HG02852 (cell line): ENCODE results near the gene KRAS.
A peak's percentile ranks its signal among the peaks of the same experiment; 100 is the strongest.

ENCODE experiments used
- ATAC-seq: cut with Tn5 transposase; IDR thresholded peaks from one replicate; pipeline ENCODE4 v1.9.1; 2021; ENCODE audit warnings: mild to moderate bottlenecking, moderate library complexity; ENCODE audit not compliant: unreplicated experiment

The KRAS gene

DNA sequence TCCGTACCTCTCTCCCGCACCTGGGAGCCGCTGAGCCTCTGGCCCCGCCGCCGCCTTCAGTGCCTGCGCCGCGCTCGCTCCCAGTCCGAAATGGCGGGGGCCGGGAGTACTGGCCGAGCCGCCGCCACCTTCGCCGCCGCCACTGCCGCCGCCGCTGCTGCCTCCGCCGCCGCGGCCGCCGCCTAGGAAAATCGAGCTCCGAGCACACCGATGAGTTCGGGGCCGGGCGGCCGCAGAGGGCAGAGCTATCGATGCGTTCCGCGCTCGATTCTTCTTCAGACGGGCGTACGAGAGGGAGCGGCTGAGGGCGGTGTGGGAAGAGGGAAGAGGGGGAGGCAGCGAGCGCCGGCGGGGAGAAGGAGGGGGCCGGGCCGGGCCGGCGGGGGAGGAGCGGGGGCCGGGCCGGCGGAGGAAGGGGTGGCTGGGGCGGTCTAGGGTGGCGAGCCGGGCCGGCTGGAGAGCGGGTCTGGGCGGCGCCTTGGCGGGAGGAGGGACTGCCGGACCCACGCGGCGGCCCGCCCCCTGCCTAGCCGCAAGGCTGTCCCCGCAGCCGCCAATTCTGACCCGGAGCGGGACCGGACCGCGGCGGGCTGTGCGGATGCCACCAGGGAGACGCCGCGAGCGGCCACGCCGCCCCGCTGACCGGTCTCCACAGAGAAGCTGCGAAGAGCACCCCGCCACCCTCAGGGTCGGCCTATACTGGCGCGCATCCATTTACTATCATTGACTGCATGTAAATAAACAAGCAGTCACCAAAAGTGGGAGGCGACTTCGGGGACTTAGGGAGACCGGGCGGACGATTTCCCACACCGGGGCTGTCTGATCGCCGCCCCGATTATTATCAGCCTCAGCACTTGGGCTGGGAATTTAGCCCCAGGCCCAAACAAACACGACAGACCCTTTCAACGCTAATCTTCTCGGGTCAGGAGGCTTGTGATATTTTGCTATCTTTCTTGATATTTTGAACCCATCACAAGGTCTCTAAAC lies at the start of gene KRAS:
Gene KRAS (minus strand): TSS at position 186 of the 987 bp plus-strand sequence.
- peak; percentile 73 for ATAC-seq

DNA sequence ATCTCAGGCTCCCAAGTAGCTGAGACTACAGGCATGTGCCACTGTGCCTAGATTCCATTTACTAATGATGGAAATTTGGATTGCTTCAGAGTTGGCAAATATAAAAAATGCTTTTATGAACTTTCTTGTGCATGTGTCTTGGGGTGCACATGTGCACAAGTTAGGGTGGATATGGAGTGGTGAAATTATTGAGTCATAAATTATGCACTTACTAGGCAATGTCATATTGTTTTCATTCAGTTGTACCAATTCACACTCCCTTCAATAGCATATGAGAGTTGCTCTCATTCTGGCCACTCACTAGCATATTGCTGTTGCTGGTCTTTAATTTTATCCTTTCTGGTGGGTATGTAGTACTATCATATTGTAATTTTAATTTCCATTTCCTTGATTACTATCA lies 45.7 kb upstream of the KRAS start:
- no peak for ATAC-seq

DNA sequence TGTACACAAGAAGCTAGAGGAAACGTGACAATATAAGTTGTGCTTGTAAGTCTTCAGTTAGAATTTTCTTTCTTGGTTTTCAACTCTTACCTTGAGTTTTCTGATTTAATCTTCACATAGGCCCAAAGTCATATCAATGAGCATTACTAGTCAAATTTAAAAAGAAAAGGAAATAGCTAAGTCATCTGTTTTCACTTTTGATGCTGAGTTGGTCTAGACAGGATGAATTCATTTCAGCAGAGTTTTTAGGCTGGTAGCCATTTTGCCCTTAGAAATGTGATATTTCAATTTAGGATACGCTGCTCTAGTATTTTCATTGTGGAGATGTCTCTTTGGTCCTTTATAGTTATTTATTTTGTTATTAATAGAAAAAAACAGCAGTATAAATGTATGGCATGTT lies 44.6 kb upstream of the KRAS start:
- ATAC-seq = no peak

DNA sequence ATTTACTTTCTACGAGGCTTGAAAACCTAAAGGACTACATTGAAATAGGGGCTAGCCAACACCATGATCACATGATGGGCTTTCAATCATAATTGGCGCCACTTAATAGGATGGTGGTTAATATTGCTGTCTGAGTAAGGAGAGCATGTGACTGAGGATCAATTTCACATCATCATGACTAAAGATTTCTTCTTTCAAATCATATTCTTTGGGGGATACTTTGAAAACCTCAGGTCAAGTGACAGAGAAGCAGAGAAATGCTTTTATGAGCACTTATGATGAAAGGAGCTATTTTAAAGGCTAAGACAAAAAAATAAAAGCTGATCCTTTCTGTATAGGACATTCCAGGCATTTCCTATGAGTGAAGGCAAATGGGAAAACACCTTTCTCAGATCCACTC lies 42.9 kb upstream of the KRAS start:
- ATAC-seq = no peak

DNA sequence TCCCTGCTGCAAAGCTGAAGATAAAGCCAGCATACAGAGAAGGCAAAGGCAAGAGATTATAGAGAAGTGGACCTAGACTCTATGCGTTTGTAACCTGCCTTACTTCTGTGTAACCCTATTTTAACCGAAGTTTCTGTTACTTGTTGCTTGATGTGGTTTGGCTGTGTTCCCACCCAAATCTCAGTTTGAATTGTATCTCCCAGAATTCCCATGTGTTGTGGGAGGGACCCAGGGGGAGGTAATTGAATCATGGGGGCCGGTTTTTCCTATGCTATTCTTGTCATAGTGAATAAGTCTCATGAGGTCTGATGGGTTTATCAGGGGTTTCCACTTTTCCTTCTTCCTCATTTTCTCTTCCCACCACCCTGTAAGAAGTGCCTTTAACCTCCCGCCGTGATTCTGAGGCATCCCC lies 42.1 kb upstream of the KRAS start:
- ATAC-seq = peak; percentile 59

DNA sequence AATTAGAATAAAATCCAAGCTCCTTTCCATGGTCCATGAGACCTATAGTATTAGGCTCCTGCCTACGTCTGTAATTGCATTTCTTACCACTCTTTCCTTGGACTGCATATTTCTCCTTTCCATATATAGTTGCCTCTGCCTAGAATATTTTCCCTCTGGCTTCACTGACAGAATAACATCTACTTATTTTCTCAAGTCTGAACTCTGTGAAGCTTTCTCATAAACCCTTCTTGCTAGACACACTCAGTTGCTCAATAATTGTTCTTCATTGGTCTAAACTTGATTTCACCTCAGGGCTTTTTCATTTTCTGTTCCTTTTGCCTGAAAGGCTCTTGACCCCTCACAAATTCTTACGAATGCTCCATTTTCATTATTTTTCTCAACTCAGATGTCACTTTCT lies 36.9 kb upstream of the KRAS start:
- ATAC-seq = no peak

DNA sequence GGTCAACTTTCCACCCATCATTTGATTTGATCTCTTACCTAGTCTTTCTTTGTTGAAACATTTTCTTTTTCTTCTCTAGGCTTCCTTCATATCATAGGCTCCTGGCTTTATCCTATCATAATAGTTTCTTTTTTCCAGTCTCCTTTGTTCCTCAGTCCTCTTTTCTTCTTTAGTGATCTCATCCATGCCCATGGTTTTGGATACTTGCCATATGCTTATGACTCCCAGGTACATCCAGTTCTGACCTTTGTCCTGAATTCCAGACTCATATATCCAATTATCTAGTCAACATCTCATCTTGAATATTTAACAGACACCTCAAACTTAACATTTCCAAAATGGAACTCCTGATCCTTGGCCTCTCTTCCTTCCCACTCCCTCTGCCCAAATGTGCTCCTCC lies 36.1 kb upstream of the KRAS start:
- ATAC-seq = no peak

DNA sequence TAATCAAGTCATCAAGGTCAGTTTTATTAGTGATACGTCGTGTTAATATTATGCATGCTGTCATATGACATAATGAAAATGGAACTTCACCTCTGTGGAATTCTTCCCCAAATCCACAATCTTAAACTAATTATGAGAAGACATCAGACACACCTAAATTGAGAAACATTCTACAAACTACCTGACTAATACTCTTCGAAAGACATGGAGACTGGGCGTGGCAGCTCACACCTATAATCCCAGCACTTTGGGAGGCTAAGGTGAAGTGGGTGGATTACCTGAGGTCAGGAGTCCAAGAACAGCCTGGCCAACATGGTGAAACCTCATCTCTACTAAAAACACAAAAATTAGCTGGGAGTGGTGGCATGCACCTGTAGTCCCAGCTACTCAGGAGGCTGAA lies 33.3 kb upstream of the KRAS start:
- no peak for ATAC-seq

DNA sequence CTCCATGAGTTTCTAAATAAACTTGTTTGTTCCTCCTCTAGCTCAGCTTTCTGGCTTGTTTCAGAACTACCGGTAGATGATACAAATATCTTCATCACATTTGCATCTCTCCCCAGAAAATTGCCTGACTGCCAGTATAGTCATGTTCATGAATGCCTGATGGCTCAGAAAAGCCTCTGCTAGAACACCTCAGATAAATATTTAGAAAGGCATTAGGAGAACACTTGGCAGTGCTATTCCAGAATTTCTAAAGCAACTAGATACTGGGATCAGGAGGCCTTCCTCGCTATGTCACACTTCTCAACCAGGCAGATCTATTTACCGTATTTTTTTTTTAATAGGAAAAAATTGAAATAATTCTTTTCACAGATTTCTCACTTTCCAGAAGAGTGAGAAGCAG lies 32.3 kb upstream of the KRAS start:
- ATAC-seq = no peak

DNA sequence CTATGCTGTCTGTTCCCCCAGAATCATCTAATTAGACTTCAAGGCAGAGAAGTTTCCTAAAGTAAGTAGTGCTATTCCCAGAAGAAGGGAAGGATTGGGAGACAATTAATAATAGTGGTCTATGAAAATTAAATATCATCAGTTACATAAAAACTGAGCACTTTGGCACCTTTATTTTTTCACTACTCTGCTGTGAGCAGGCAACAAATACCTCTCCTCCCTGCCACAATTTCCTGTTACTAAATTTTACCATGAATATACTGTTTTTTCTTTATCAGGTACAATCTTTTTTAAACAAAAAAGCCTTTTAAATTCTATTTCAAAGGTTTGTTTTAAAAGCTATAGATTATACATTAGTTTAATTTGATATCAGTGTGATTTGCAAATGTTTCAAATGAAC lies 29.4 kb upstream of the KRAS start:
- ATAC-seq = no peak

DNA sequence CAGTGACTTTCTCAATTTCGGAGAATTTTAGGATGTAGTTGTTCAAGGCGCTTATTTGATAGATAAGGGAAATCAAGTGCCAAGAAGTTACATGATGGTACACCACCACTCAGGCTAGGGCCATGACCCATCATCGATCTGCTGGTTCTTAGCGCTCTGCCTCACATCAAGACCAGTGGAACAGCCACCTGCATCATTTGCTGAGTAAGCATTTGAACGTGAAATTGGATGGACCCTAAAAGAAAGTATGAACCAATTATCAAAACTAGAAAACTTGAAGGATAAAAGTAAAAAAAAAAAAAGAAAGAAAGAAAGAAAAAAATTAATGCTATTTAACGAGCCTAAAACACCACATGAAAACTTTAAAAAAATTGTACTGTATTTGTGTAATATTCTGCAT lies 27.5 kb upstream of the KRAS start:
- no peak for ATAC-seq

DNA sequence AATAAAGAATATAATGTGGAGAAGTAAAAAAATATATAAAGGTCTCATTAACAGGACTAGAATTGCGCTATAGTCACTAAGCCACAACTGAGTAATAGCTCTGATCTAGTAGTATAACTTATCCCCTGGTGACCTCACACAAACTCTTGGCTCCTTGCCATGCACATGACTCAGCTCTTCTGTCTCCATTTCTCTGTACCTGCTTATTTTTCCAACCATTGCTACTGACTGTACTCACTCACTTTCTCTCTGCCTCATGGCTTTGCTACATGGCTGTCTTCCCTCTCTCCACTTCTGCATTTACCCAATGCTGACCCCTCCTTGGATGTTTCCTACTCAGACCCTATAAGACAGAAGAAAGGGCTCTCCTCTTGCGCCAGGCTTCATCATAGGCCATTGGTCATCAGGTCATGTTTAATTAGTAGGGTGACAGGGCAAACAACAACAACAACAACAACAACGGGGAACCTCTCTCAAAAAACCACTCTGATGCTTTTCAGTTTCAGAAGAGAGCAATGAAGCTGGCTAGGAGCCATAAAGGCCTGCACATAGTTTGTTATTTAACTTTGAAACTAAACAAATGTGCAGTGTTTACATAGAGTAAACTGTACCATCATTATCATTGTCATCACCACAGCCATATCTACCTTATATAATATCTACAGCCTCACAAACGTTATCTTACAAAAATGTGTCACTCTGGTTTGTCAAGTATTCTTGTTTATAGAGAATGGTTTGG lies 25.6 kb upstream of the KRAS start:
- no peak for ATAC-seq

DNA sequence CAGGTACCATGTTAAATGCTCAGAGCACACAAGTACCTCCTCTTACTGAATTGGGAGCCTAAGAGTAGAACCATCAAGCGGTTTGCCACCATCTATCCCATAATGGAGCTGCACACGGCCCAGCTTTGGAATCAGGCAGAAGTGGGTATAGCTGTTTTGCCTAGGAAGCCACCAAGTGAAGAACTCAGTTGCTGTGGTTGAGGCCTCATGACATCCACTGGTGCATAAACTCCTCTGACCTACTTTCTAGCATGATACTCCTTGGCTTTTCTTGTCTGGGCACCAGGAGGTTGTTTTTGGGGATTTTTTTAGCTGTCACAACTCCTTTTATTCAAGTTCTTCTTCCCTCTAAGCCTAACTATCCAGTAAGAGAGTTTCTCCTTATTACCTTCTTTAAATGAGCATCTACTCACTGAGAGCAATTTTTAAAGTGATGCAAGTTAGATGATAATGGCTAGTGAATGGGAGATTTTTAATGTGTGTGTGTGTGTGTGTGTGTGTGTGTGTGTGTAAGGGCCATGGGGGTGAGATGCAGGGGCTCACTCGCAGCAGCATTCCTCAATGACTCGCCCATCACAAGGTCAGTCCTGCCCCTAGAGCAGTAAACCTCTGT lies 20.9 kb upstream of the KRAS start:
- no peak for ATAC-seq

DNA sequence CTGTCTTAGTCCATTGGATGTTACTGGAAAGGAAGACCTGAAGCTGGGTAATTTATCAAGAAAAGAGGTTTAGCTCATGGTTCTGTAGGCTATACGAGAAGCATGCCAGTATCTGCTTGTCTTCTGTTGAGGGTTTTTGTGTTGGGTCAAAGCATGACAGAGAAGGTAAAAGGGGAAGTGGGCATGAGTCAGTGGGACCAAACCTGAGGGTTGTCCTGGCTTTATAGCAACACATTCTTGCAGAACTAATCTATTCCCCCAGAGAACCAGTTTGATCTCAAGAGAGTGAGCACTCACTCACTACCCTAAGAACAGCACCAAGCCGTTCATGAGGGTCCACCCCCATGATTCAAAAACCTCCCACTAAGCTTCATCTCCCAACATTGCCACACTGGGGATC lies 19.0 kb upstream of the KRAS start:
- peak; percentile 74 for ATAC-seq

DNA sequence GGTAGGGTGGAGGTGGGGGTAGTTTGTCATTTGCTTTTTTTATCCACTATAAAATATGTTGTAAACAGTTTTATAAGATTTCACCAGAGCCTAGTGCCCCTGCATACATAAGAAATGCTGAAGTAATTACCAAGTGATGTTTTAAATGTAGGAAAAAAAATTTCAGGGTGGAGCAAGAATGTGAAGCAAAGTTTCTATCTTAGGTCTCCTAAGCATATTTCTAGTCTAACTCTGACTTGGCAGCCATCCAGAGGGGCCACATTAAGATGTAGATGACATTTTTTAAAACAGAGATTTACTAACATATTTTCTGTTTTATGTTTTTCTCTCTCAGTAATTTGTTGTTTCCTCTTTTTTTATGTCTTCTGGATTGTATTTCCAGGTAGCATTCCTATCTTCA lies 15.8 kb upstream of the KRAS start:
- no peak for ATAC-seq

DNA sequence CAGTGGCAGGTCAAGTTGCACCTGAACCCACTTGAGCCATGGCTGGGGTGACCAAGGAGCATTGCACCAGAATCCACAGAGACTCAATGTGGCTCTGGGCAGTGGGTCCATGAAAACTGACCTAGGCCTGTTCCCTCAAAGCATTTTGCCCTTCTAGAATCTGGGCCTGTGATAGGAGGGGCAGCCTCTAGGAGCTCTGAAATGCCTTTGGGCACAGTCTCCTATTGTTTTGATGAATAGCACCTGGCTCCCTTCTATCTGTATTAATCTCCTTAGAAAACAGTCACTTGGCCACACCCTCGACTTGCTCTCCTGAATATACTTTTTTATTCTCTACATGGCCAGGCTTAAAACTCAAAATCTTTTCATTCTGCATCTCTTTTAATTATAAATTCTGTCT lies 14.1 kb upstream of the KRAS start:
- ATAC-seq = no peak

DNA sequence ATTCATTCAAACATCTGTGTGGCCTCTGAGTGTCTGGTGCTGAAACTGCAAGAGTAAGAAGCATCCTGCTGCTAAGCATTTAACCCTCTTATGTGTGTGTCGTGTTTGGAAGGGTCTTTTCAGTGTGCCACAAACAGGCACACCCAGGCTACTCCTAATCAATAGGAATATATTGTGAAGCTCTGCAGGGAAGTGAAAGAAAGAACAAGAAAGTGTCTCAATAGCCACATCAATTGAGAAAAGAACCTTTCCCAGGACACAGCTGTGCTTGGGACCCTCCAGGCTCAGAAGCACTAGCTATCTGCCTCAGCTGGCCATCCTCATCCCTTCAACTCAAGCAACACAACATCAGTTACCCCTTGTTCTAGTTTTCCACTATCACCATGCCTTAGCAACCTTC lies 13.4 kb upstream of the KRAS start:
- peak; percentile 36 for ATAC-seq

DNA sequence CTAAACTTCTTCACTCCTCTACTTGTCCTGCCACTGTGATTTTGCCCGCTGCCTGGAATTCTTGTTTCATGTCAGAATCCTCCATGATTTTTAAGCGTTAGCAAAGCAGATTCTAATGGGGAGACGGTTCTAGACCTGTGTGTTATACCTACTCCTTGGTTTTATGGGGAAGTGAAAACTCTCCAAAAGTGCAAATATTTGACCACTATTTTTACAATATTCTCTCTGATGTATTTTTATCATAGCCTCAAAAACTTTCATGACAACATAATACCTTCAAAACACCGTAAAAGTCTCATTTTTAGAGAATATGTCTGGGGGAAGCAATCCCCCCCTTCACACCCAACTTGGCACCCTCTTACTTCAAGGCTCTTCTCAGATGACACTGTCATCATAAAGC lies 12.9 kb upstream of the KRAS start:
- peak; percentile 59 for ATAC-seq

DNA sequence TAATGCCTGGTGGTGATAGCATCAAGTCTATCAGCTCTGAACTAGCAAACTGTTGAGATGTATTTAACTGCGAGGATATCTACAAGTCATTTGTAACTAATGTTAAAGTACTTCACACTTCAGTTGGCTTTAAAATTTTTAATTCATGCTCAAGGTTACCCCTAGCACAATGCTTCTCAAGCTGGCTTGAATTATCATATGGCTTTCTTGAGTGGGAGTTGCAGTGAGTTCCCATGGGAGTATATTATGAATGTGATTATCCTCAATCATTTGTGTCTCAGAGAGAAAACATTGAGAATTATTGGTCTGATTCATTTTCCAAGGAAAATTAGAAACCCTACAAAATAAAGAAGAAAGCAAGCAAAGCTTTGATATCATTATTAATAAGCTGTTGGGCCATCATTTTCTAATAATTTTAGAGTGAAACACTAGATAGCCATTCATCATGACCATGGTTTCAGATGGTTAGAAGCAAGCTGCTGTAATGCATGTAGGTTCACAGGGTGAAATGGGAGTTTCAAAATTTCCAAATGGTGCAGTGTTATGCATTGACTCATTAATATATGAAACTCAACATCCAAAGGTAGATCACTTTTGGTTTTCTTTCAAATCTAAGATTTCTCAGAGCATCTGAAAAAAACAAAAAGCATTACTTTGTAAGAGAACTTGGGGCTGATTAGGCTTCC lies 11.8 kb upstream of the KRAS start:
- ATAC-seq = no peak

DNA sequence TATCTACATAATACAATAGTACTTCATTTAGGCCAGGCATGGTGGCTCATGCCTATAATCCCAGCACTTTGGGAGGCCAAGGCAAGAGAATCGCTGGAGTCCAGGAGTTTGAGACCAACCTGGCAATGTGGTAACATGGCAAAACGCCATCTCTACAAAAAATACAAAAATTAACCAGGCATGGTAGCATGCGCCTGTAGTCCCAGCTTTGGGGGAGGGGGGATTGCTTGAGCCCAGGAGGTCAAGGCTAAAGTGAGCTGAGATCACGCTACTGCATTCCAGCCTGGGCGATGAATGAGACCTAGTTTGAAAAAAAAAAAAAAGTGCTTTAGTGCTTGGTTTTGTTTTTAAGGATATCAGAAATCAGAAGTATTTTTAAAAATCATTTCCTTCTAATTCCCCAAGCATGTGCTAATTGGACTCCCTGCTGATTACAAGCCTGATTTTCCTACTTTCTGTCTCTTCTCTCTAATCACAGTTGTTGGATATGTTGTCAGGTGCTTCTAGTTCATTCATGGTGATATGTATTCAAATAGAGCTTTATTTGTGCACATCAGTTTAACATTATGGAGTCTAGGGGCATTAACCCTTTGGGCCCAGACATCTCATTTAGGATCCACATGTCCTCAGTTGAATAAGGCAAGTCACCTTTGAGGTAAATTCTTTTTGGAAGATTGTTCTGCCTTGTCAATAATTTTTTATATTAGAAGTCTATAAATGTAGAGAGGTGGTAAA lies 7.0 kb upstream of the KRAS start:
- no peak for ATAC-seq
